Subcutaneous abdominal adipose tissue (tissue), 5 donors: Measurements from ENCODE around the gene TAOK3.
"Not testable (repeated sequence)": the region's sequence is repeated elsewhere in the genome, so short reads cannot be mapped to it uniquely, and the experiment has no call there.

Experiments used
- H3K27ac ChIP-seq: one replicate; pipeline ENCODE4 v1.7.0; 2013; ENCODE audit warnings: low read depth, mild to moderate bottlenecking, inconsistent platforms, low read length, moderate library complexity
- H3K27me3 ChIP-seq, 5 donors: one replicate each; pipeline ENCODE4 v1.7.0; 2013; ENCODE audit warnings: low read length in 5 of 5, inconsistent platforms in 1 of 5; ENCODE audit not compliant: control insufficient read depth in 5 of 5, insufficient read depth in 4 of 5
- H3K36me3 ChIP-seq, 5 donors: one replicate each; pipeline ENCODE4 v1.7.0; 2013; ENCODE audit warnings: low read length in 5 of 5; ENCODE audit not compliant: control insufficient read depth in 5 of 5, insufficient read depth in 5 of 5
- H3K4me1 ChIP-seq, 5 donors: one replicate each; pipeline ENCODE4 v1.7.0; 2013; ENCODE audit warnings: low read length in 5 of 5, mild to moderate bottlenecking in 3 of 5, moderate library complexity in 1 of 5; ENCODE audit not compliant: control insufficient read depth in 5 of 5, insufficient read depth in 5 of 5
- H3K4me3 ChIP-seq, 5 donors: one replicate each; pipeline ENCODE4 v1.7.0; 2013; ENCODE audit warnings: low read length in 5 of 5, low read depth in 1 of 5
- H3K9ac ChIP-seq, 5 donors: one replicate each; pipeline ENCODE4 v1.7.0; 2013; ENCODE audit warnings: low read length in 5 of 5, mild to moderate bottlenecking in 4 of 5, moderate library complexity in 3 of 5
- H3K9me3 ChIP-seq, 5 donors: one replicate each; pipeline ENCODE4 v1.7.0; 2013; ENCODE audit warnings: low read length in 5 of 5; ENCODE audit not compliant: control insufficient read depth in 5 of 5
- donor health status: healthy.
- donor health status: healthy.
- donor health status: healthy.
- donor health status: healthy.
- donor health status: healthy.

Gene TAOK3

DNA sequence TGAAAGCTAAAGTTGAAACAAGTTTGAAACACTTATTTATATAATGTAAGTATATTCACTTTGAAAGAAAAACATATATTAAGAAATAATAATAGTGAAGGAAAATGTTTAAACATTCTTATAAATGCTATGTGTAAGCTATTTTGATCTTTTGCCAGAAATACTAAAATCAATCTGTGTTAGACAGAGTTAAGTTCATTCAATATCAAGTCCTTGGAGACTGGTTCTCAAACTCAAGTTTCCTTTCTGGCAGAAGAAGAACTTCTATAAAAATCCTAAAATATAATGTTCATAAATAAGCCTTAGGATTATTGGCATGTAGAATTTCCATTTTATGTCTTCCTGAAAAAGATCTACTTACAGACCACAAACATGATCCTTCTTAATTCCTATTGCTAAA lies 45.3 kb downstream of the TAOK3 start:
- Histone ChIP-seq H3K36me3 (no peaks in the 10 kb centered on the region), H3K4me1 (peaks cover 0 to 9% (median 4%) of the 10 kb centered on the region in 5 donors), H3K9me3 (no peaks in the 10 kb centered on the region), H3K9ac (no peak overlapping the region), H3K4me3 (no peak overlapping the region), H3K27me3 (no peaks in the 10 kb centered on the region), H3K27ac (no peak overlapping the region)

- Histone ChIP-seq H3K27me3 (no peaks in the 10 kb centered on the region), H3K9ac (no peak overlapping the region), H3K4me3 (no peak overlapping the region), H3K4me1 (peaks cover 0 to 9% (median 4%) of the 10 kb centered on the region in 5 donors), H3K36me3 (no peaks in the 10 kb centered on the region), H3K27ac (no peak overlapping the region), H3K9me3 (no peaks in the 10 kb centered on the region)
These were observed 45.7 kb downstream of the TAOK3 start for GRCh38 chr12:118326991-118327390.

GRCh38 chr12:118325081-118325480 lies 47.6 kb downstream of the TAOK3 start:
- Histone ChIP-seq H3K4me3 (no peak overlapping the region), H3K4me1 (peaks cover 0 to 9% (median 4%) of the 10 kb centered on the region in 5 donors), H3K27me3 (no peaks in the 10 kb centered on the region), H3K9ac (no peak overlapping the region), H3K36me3 (no peaks in the 10 kb centered on the region), H3K9me3 (no peaks in the 10 kb centered on the region), H3K27ac (no peak overlapping the region)

GRCh38 chr12:118319627-118320026 lies 53.1 kb downstream of the TAOK3 start:
- Histone ChIP-seq H3K4me3 (no peak overlapping the region), H3K4me1 (no peaks in the 10 kb centered on the region), H3K27me3 (no peaks in the 10 kb centered on the region), H3K36me3 (no peaks in the 10 kb centered on the region), H3K27ac (no peak overlapping the region), H3K9ac (no peak overlapping the region), H3K9me3 (no peaks in the 10 kb centered on the region)

GRCh38 chr12:118318744-118319143 lies 54.0 kb downstream of the TAOK3 start:
- Histone ChIP-seq H3K4me1 (no peaks in the 10 kb centered on the region), H3K36me3 (no peaks in the 10 kb centered on the region), H3K4me3 (no peak overlapping the region), H3K27me3 (no peaks in the 10 kb centered on the region), H3K27ac (no peak overlapping the region), H3K9ac (no peak overlapping the region), H3K9me3 (no peaks in the 10 kb centered on the region)

DNA sequence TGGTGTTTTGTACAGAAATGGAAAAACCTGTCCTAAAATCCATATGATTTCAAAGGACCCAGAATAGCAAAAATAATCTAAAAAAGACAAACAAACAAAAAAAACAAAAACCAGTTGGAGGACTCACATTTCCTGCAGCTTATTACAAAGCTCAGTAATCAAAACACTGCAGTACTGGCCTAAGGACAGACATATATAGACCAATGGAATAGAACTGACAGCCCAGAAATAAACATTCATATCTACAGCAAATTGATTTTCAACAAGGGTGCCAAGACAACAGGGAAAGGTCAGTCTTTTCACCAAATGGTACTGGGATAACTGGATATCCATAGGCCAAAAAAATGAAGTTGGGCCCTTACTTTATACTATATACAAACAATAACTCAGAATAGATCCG lies 55.0 kb downstream of the TAOK3 start:
- H3K4me1 ChIP-seq, result no peaks in the 10 kb centered on the region
- no peaks in the 10 kb centered on the region for H3K9me3 ChIP-seq
- H3K4me3 ChIP-seq, result no peak overlapping the region
- no peaks in the 10 kb centered on the region for H3K27me3 ChIP-seq
- no peak overlapping the region for H3K27ac ChIP-seq
- no peaks in the 10 kb centered on the region for H3K36me3 ChIP-seq
- H3K9ac ChIP-seq, result no peak overlapping the region

DNA sequence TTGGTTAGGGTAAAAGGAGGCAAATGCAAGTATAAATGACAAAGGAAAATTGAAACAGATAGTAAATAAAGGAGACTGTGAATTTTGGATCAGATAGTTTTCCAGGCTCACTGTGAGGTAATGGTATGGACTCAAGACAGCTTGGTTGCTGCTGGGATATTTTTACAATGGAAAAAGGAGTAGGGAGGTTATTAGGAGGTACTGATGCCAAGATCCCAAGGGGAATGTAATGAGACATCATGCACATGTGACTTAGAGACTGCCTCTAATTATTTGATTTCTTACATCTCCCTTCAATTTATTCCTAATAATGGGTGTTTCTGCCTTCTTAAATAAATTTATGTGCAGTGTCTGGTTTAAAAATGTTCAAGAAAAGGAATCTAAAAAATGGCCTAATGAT lies 56.9 kb downstream of the TAOK3 start:
- H3K4me1 ChIP-seq, result peaks cover 0 to 5% (median 2%) of the 10 kb centered on the region in 5 donors
- H3K27me3 ChIP-seq, result no peaks in the 10 kb centered on the region
- no peak overlapping the region for H3K9ac ChIP-seq
- no peak overlapping the region for H3K27ac ChIP-seq
- no peaks in the 10 kb centered on the region for H3K36me3 ChIP-seq
- no peak overlapping the region for H3K4me3 ChIP-seq
- no peaks in the 10 kb centered on the region for H3K9me3 ChIP-seq

DNA sequence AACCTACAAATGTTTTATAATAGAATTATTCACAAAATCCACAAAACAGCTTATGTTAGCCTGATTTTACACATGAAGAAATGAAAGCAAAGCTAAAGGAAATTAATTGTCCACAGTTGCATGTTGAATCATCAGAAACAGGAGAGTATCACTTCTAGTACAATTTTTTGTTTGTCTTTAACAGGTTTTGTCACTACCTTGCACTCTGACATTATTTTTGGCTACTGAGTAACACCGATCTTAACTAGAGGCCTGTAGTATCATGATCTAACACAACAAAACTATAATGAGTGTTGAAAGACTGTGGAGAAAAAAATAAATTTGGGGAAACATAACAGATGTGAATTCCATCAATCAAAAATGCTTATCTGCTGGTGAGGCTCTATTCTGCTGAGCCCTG lies 60.1 kb downstream of the TAOK3 start:
- no peak overlapping the region for H3K9ac ChIP-seq
- peaks cover 0 to 8% (median 2%) of the 10 kb centered on the region in 5 donors for H3K4me1 ChIP-seq
- no peaks in the 10 kb centered on the region for H3K36me3 ChIP-seq
- H3K9me3 ChIP-seq, result no peaks in the 10 kb centered on the region
- no peaks in the 10 kb centered on the region for H3K27me3 ChIP-seq
- H3K27ac ChIP-seq, result no peak overlapping the region
- H3K4me3 ChIP-seq, result no peak overlapping the region

DNA sequence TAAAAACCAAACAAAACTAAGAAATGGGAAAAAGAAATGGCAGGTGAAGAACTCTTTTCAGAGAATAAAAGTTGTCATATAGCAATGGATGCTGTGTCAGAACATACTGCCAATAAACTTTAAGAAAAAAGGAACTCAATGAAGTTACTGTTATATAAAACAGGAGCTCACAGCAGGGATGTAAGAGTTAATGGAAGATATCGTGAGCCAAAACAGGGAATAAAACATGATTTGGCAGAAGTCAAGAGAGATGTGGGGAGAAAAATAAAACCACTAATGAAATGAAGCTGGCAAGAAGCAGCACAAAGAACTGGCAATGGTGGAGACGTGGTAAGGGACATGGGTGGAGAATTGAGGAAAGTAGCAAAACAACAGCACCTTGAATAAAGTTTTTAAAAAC lies 61.0 kb downstream of the TAOK3 start:
- no peaks in the 10 kb centered on the region for H3K36me3 ChIP-seq
- H3K4me1 ChIP-seq, result peaks cover 0 to 16% (median 3%) of the 10 kb centered on the region in 5 donors
- H3K9me3 ChIP-seq, result no peaks in the 10 kb centered on the region
- no peak overlapping the region for H3K27ac ChIP-seq
- H3K4me3 ChIP-seq, result no peak overlapping the region
- no peak overlapping the region for H3K9ac ChIP-seq
- H3K27me3 ChIP-seq, result no peaks in the 10 kb centered on the region

DNA sequence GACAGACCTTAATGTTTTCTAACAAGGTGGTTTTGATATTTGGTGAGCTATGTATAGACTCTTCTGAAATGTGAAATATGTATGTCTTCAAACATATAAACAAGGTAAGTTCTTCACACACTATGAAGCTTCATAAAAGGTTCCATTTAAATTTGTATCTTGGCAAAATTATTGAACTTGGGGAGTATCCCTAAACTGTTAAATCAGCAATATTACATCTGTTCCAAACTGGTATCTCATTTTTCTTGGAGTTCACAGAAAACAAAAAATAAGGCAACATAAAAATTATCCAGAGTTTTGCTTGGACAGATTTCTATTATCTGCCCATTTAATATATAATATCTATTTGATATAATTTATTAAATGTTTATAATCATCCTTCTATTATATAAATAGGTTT lies 62.4 kb downstream of the TAOK3 start:
- Histone ChIP-seq H3K27ac (no peak overlapping the region), H3K27me3 (no peaks in the 10 kb centered on the region), H3K4me3 (no peak overlapping the region), H3K9me3 (no peaks in the 10 kb centered on the region), H3K4me1 (peaks cover 0 to 17% (median 3%) of the 10 kb centered on the region in 5 donors), H3K9ac (no peak overlapping the region), H3K36me3 (no peaks in the 10 kb centered on the region)

- H3K27ac ChIP-seq, result not testable (repeated sequence)
These were observed 64.7 kb downstream of the TAOK3 start for GRCh38 chr12:118308006-118308405.

More at GRCh38 chr12:118308006-118308405, 64.7 kb downstream of the TAOK3 start:
- H3K9me3 ChIP-seq, H3K27me3 ChIP-seq, H3K9ac ChIP-seq, H3K4me3 ChIP-seq, H3K36me3 ChIP-seq: not testable (repeated sequence)
- H3K4me1 ChIP-seq, result peaks cover 0 to 17% (median 3%) of the 10 kb centered on the region in 5 donors
